RPMI7951 (cell line): ENCODE measurements around the gene EVL. TPM values are rescaled to one million over a fixed set of nuclear protein-coding genes. Genes with fewer than 3 reads are reported as not detected.

Experiments used
- DNase-seq: peaks from one replicate; pipeline ENCODE4 v3.0.0-alpha.2; 2012; ENCODE audit warnings: low read depth
- total RNA-seq: library from RNA; depleted of rRNA; stranded (reverse); fragments of >200 nt; shearing (Covaris generic); gene quantifications from 2 replicates; pipeline ENCODE4 v1.2.3, GENCODE V29; 2014

EVL gene
- total RNA-seq, 1 experiment from 2014 or later, result 2.9 TPM

DNA sequence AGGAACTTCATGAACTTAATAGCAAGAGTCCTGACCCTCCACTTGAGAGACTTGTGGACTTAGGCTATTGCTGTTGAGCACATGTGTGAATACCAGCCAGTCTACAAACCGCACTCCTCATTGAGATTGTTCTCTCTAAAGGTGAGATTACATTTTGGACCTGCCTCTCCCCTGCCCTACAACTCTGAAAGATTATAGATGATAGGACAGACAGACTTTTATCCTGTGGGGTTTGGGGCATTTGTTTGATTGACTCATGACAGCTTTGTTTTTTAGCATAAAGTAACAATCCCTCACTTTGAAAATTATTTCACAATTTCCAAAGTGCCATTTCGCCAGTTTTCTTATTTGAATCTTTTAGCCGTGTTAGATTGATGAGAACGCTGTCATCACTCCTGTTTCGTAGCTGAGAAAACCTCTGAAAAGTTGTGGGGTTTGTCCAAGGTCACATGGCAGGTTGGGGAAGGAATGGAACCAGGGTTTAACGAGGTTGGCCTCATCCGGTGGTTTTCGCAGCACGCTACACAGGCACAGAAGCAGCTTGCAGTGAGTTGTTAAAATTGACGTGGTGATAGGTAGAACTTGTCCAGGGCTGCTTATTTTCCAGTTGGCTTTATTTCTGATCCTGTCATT, 836 bp downstream of the EVL start:
- DNase-seq, result no peak

- no peak for DNase-seq
Measured at GRCh38 chr14:100066962-100067361, 1.7 kb downstream of the EVL start.

- no peak for DNase-seq
Measured at GRCh38 chr14:100067481-100067880, 2.3 kb downstream of the EVL start.

- DNase-seq, result peak; percentile 24
Measured at GRCh38 chr14:100067971-100068959, 3.0 kb downstream of the EVL start.

DNA sequence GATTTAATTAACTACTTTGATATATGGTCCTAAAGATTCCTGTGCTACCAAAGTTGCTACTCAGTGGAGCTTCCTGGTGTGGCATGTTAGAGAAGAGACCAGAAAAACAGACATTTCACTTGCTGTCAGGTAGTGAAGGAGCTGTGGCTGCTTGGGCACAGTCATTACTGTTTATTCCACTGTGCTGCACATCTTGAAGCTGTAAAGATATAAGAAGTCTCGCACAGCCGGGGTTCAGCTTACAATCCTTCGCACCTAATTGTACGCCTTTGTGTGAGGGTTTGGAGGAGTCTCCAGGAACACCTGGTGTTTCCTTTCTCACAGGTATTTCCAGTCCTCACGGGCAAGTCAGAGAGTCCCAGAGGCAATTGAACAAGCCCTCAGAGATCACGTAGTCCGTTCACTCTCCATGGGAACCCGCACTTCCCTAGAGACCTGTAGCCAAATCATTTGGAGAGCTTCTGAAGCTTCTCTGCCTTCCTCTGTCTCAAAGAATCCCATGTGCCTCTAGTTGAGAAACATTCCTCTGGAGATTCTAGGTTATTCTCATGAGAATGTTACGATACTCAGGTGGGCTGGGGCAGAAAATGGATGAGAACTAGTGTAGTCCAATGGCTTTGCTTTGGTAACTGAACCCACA, 4.1 kb downstream of the EVL start:
- no peak for DNase-seq

- no peak for DNase-seq
Measured at GRCh38 chr14:100070310-100070709, 5.1 kb downstream of the EVL start.

DNA sequence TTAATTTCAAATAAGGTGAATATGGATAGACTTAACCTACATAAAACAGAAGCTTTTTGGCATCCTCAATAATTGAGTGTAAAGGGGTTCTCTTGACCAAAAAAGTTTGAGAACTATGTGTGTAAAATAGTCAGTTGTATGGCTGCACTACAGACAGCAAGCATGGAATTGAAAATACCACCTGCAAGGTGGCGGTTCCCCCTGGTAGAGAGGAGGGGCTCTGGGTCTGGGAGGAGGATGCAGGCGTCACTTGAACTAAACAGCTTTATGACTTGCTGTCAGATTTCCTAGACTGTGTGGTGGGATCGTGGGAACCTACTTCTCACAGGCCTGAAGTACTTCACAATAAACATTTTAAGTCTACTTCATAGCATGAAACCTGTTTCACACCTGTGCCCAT, 6.3 kb downstream of the EVL start:
- DNase-seq, result no peak

DNA sequence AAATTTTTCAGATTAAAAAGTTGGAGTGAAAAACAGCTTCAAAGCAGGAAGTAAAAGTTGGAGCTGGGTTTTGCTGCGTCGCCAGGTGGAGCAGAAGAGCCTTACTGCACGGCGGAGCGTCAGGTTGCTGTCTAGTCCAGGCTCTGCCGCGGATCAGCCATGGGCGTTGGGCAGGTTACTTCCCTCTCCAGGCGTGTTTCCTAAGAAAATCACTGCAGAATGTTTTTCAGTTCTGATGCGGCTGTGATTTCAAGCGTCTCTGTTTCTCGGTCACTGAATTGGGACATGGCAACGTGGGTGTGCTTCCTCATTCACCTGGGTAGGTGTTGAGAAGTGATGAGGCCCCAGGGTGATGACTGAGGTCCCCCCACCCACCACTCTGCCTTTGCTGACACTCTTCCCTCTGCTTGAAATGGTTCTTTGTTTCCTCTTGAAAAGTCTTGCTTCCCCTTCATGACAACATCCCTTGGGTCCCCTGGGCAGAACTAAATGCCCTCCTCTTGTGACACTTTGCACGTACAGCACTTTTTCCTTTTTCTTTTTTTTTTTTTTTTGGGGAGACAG, 7.6 kb downstream of the EVL start:
- DNase-seq, result no peak

DNA sequence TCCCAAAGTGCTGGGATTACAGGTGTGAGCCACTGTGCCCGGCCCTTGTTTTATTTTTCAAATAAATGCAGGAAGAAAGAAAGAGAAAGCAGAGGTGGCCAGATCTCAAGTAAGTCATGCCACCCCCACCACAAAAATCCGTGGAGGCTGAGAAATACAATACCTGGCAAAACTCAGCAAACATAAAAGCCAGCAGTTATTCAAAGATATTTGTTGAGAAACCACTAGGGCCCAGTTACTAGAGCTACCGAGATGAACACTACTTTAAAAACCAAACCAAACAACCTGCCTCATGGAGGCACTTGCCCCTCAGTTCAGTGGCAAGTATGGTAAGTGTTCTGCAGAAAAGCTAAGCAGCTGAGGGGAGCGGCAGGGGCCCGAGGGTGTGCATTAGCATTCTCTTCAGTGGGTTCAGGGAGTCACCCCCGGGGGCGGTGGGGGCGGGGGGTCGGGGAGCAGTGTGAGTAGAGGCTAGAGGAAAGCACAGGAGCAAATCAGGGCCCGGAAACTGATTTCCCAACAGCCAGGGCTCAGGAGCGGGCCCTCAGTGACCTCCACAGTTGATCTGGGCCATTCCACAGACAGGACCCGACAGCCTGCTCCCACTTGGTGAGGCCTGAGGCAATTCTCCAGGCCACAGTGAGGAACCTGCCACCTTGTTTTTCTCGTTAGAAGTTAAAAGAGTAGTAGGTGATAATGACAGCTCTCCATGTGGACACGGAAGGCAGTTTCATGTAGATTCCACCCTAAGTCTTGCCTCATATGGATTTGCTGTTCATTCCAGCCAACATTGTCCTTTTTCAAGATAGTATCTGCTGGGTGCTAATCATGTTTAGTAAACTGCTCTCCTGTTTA, 8.6 kb downstream of the EVL start:
- DNase-seq, result no peak

GRCh38 chr14:100074431-100075100, 9.3 kb downstream of the EVL start:
- DNase-seq, result no peak

- DNase-seq, result no peak
Measured at GRCh38 chr14:100075681-100076080, 10.5 kb downstream of the EVL start.

GRCh38 chr14:100076133-100076532, 10.9 kb downstream of the EVL start:
- DNase-seq, result peak; percentile 48

DNA sequence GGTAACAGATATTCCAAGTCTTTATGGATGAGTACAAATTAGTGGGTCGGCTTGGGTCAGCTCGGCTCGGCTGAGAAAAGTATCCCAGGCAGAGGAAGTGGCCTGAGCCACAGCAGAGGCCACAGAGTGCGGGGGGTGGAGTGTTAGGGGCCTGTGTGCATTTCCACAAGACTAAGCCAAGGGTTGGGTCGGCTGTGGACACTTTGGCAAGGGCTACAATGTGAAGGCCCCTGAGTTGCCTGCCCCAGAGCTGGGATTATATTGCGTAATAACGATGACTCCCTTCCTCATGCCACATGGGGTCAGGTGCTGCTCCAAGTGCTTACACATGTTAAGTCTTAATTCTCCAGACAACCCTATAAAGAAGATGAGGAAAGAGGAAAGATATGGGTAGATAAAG, 11.4 kb downstream of the EVL start:
- DNase-seq, result peak; percentile 70

DNA sequence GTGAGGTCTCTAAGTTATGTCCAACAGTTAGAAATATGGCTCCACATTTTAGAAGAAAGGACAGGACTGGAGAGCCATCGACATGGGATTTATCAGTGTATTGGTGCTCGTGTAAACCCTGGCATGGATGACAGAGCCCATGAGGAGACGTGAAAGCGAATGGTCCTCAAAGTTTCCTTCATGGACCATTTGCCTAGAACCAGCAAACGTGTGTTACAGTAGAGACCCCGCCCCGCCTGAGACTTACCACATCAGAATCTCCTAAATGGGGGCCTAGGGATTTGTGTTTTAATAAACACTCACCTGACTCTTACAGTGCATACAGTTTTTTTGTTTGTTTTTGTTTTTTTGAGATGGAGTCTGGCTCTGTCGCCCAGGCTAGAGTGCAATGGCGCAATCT, 12.2 kb downstream of the EVL start:
- DNase-seq, result no peak

DNA sequence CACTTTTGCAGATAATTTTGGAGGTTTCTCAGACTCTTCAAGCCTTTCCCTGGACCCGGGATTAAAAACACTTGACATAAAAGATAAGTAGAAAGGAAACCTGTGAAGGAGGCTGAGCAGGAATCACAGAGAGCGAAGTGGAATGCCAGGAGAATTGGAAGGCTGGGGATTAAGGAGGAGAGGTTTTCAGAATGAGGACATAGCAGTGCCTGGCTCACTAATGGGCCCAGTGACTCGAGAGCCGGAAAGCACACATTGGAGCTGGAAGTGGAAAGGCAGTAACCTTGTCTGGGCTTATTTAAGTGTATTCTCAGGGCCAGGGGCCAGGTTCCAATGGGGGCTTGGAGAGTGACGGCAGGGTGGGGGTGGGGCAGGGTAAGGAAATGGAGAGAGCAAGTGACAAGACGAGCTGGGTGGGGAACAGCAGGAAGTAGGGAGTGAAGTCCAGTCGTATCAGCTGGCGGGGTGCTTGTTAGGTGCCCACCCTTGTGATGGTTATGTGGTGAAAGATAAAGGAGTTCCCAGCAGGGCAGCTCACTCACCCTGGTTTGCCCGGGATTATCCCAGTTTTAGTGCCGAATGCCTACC, 13.1 kb downstream of the EVL start:
- no peak for DNase-seq

GRCh38 chr14:100078997-100079725, 13.9 kb downstream of the EVL start:
- peak; percentile 54 for DNase-seq

DNA sequence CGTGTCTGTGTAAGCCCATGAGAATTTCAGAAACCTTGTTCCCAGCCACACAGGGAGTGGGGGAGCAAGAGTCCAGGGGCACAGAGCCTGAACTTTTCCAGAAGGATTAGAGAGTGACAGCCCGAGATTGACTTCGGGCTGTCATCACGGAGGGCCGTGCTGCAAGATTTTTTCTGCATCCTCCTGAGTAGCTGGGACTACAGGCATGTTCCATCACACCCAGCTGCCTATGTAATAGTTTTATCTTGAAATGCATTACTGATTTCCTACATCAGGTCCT, 14.4 kb downstream of the EVL start:
- DNase-seq, result no peak

DNA sequence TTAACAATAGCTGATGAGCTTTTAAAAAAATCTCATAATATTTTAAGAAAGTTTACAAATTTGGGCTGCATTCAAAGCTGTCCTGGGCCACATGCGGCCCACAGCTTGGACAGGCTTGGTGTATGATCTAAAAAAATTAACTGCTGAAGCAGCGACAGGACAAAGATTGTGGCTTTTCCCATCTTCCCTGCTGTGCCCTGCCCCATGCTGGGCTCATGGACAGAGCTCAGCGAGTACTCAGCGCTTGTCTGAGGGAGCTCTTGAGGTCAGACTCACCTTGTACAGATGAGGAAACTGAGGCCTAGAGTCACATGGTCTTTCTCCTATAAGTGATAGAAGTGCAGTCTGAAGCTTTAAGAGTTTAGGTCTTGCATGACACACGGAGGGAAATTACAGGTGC, 15.0 kb downstream of the EVL start:
- no peak for DNase-seq

GRCh38 chr14:100081997-100082625, 16.9 kb downstream of the EVL start:
- DNase-seq, result no peak
